Activated B cell treated with CpG ODN at 0.5 μM for 24 hours (primary cell): ENCODE measurements around the gene PGS1. TPM values are rescaled to one million over a fixed set of nuclear protein-coding genes. Genes with fewer than 3 reads are reported as not detected.

Experiments used
- ATAC-seq: fragments of 200-7000 bp; cut with Tn5 transposase; one replicate; pipeline ENCODE4 v1.10.0; 2021; ENCODE audit warnings: low read depth, mild to moderate bottlenecking, moderate library complexity
- CTCF ChIA-PET: fragments of 350-600 bp; sonication (Branson Sonifier 250); formaldehyde crosslinking; loops from one replicate; lab custom pipeline; 2021; ENCODE audit warnings: antibody characterized with exemption; lab: Charles Lee
- POLR2A ChIA-PET: fragments of 350-600 bp; sonication (Branson Sonifier 250); formaldehyde crosslinking; loops from one replicate; lab custom pipeline; 2021; ENCODE audit warnings: antibody characterized with exemption; lab: Charles Lee
- DNase-seq: peaks from one replicate; pipeline ENCODE4 v3.0.0; 2022
- H3K27ac Mint-ChIP-seq: one replicate; pipeline ENCODE4 v1.8.0; 2020; ENCODE audit warnings: mixed read lengths
- H3K27me3 Mint-ChIP-seq: one replicate; pipeline ENCODE4 v1.8.0; 2021; ENCODE audit warnings: mixed read lengths
- H3K36me3 Mint-ChIP-seq: one replicate; pipeline ENCODE4 v1.8.0; 2021; ENCODE audit warnings: low read depth, mixed read lengths
- H3K4me1 Mint-ChIP-seq: one replicate; pipeline ENCODE4 v1.8.0; 2021; ENCODE audit warnings: mixed read lengths
- H3K4me3 Mint-ChIP-seq: one replicate; pipeline ENCODE4 v1.8.0; 2020; ENCODE audit warnings: mild to moderate bottlenecking, mixed read lengths
- H3K9me3 Mint-ChIP-seq: one replicate; pipeline ENCODE4 v1.8.0; 2020; ENCODE audit warnings: mixed read lengths
- CTCF ChIP-seq: fragments of 200-600 bp; IDR thresholded peaks from one replicate; pipeline ENCODE4 v1.8.0; 2022; ENCODE audit warnings: antibody characterized with exemption, mild to moderate bottlenecking
- intact Hi-C: fragments of 100-400 bp; cut with micrococcal nuclease; formaldehyde crosslinking; loops from one replicate; pipeline ENCODE4 v1.15.1; 2024
- total RNA-seq: library from RNA; stranded (reverse); gene quantifications from 2 replicates; pipeline ENCODE4 v1.2.3, GENCODE V29; 2022

Gene PGS1
- total RNA-seq, 1 donor from 2014 or later = 76.1 TPM

- H3K36me3 Mint-ChIP-seq = peaks cover 6% of the 10 kb centered on the region
- H3K9me3 Mint-ChIP-seq = no peaks in the 10 kb centered on the region
- peaks cover 24% of the 10 kb centered on the region for H3K4me1 Mint-ChIP-seq
- TF ChIP-seq CTCF = no peak
- H3K27ac Mint-ChIP-seq = no peak overlapping the region
- POLR2A ChIA-PET = no interaction called here
- intact Hi-C loops = no loop called here
- ATAC-seq = no peak
- no peak for DNase-seq
- CTCF ChIA-PET = no interaction called here
- no peaks in the 10 kb centered on the region for H3K27me3 Mint-ChIP-seq
- no peak overlapping the region for H3K4me3 Mint-ChIP-seq
Observed at GRCh38 chr17:78376161-78376560, 2.3 kb upstream of the PGS1 start.

GRCh38 chr17:78377858-78378224 is 608 bp upstream of the PGS1 start:
- TF ChIP-seq CTCF = no peak
- no peak for ATAC-seq
- peak overlapping the region; percentile 46 for H3K27ac Mint-ChIP-seq
- ChIA-PET POLR2A (interaction anchor here (0.6 kb wide), 1 partner anchor 1849 kb away, joined by 3 read pairs; no protein-coding TSS in a partner anchor), CTCF (interaction anchor here (1.4 to 1.6 kb wide), 2 partner anchors 17 to 89 kb away, joined by 3 to 6 read pairs; no protein-coding TSS in a partner anchor)
- H3K9me3 Mint-ChIP-seq = no peaks in the 10 kb centered on the region
- H3K36me3 Mint-ChIP-seq = peaks cover 15% of the 10 kb centered on the region
- H3K4me3 Mint-ChIP-seq = peak overlapping the region; percentile 92
- no peak for DNase-seq
- H3K27me3 Mint-ChIP-seq = no peaks in the 10 kb centered on the region
- intact Hi-C loops = loop anchor here (1.0 kb wide), 1 partner anchor 18 kb away; the partner anchor contains the start of gene SOCS3
- H3K4me1 Mint-ChIP-seq = peaks cover 39% of the 10 kb centered on the region

- Mint-ChIP-seq H3K27me3 (no peaks in the 10 kb centered on the region), H3K9me3 (no peaks in the 10 kb centered on the region), H3K36me3 (peaks cover 15% of the 10 kb centered on the region), H3K4me1 (peaks cover 51% of the 10 kb centered on the region), H3K4me3 (peak overlapping the region; percentile 92), H3K27ac (peak overlapping the region; percentile 77)
- ATAC-seq (no peak), DNase-seq (no peak)
- ChIA-PET CTCF (interaction anchor here (1.4 kb wide), 1 partner anchor 91 kb away, joined by 3 read pairs; no protein-coding TSS in a partner anchor), POLR2A (interaction anchor here (0.6 to 0.7 kb wide), 3 partner anchors 29 to 259 kb away, joined by 3 to 6 read pairs (median 4); no protein-coding TSS in a partner anchor)
- no peak for TF ChIP-seq CTCF
- intact Hi-C loops = no loop called here
Observed at GRCh38 chr17:78379131-78379491, 662 bp downstream of the PGS1 start.

- DNase-seq (no peak), ATAC-seq (no peak)
- H3K9me3 Mint-ChIP-seq = no peaks in the 10 kb centered on the region
- H3K27ac Mint-ChIP-seq = peak overlapping the region; percentile 21
- ChIA-PET POLR2A (interaction anchor here (0.5 to 0.7 kb wide), 2 partner anchors 10 to 42 kb away, joined by 3 read pairs; no protein-coding TSS in a partner anchor), CTCF (no interaction called here)
- no peak for TF ChIP-seq CTCF
- no peaks in the 10 kb centered on the region for H3K27me3 Mint-ChIP-seq
- H3K4me3 Mint-ChIP-seq = peak overlapping the region; percentile 26
- intact Hi-C loops = no loop called here
- peaks cover 15% of the 10 kb centered on the region for H3K36me3 Mint-ChIP-seq
- H3K4me1 Mint-ChIP-seq = peaks cover 63% of the 10 kb centered on the region
Observed at GRCh38 chr17:78380370-78380769, 1.9 kb downstream of the PGS1 start.

- Mint-ChIP-seq H3K4me1 (peaks cover 77% of the 10 kb centered on the region), H3K27me3 (no peaks in the 10 kb centered on the region), H3K27ac (peak overlapping the region; percentile 81), H3K4me3 (peak overlapping the region; percentile 73), H3K36me3 (peaks cover 17% of the 10 kb centered on the region), H3K9me3 (no peaks in the 10 kb centered on the region)
- ChIA-PET CTCF (interaction anchor here (0.7 to 1.8 kb wide), 4 partner anchors 21 to 91 kb away, joined by 3 to 8 read pairs (median 6); no protein-coding TSS in a partner anchor), POLR2A (interaction anchor here (0.7 to 1.1 kb wide), 3 partner anchors 12 to 223 kb away, joined by 3 to 4 read pairs (median 4); no protein-coding TSS in a partner anchor)
- TF ChIP-seq CTCF = no peak
- intact Hi-C loops = no loop called here
- DNase-seq (no peak), ATAC-seq (peak; percentile 40)
Observed at GRCh38 chr17:78381601-78382232, 3.3 kb downstream of the PGS1 start.
